Measurements from ENCODE around the gene PTPRM.

The PTPRM gene

GRCh38 chr18:8005870-8006569, 438.9 kb downstream of the PTPRM start:
- DNase-seq (ENCODE audit: low read depth), result no peak

GRCh38 chr18:8006979-8007378, 439.9 kb downstream of the PTPRM start:
- DNase-seq (ENCODE audit: low read depth), result no peak

GRCh38 chr18:8008033-8008432, 440.9 kb downstream of the PTPRM start:
- DNase-seq (ENCODE audit: low read depth), result no peak

GRCh38 chr18:8011361-8011760, 444.2 kb downstream of the PTPRM start:
- no peak for DNase-seq (ENCODE audit: low read depth)

- no peak for DNase-seq (ENCODE audit: low read depth)
These were observed 444.8 kb downstream of the PTPRM start for GRCh38 chr18:8011906-8012305.

- no peak for DNase-seq (ENCODE audit: low read depth)
These were observed 451.7 kb downstream of the PTPRM start for GRCh38 chr18:8018701-8019331.

GRCh38 chr18:8019600-8019999, 452.5 kb downstream of the PTPRM start:
- DNase-seq (ENCODE audit: low read depth), result no peak

- DNase-seq (ENCODE audit: low read depth), result no peak
These were observed 453.2 kb downstream of the PTPRM start for GRCh38 chr18:8020132-8020846.

- DNase-seq (ENCODE audit: low read depth), result no peak
These were observed 461.9 kb downstream of the PTPRM start for GRCh38 chr18:8029061-8029460.

- no peak for DNase-seq (ENCODE audit: low read depth)
These were observed 462.6 kb downstream of the PTPRM start for GRCh38 chr18:8029731-8030130.

- DNase-seq (ENCODE audit: low read depth), result no peak
These were observed 463.1 kb downstream of the PTPRM start for GRCh38 chr18:8030201-8030600.

GRCh38 chr18:8031496-8031895, 464.4 kb downstream of the PTPRM start:
- no peak for DNase-seq (ENCODE audit: low read depth)

GRCh38 chr18:8034674-8035073, 467.6 kb downstream of the PTPRM start:
- no peak for DNase-seq (ENCODE audit: low read depth)

- no peak for DNase-seq (ENCODE audit: low read depth)
These were observed 469.4 kb downstream of the PTPRM start for GRCh38 chr18:8036551-8036950.

- no peak for DNase-seq (ENCODE audit: low read depth)
These were observed 470.2 kb downstream of the PTPRM start for GRCh38 chr18:8037296-8037695.

GRCh38 chr18:8040021-8040420, 472.9 kb downstream of the PTPRM start:
- DNase-seq (ENCODE audit: low read depth), result no peak

- DNase-seq (ENCODE audit: low read depth), result no peak
These were observed 474.5 kb downstream of the PTPRM start for GRCh38 chr18:8041526-8042111.

GRCh38 chr18:8044004-8044403, 476.9 kb downstream of the PTPRM start:
- DNase-seq (ENCODE audit: low read depth), result no peak

GRCh38 chr18:8045160-8045883, 478.2 kb downstream of the PTPRM start:
- DNase-seq (ENCODE audit: low read depth), result peak; percentile 27

GRCh38 chr18:8045884-8046281, 478.8 kb downstream of the PTPRM start:
- peak; percentile 32 for DNase-seq (ENCODE audit: low read depth)

GRCh38 chr18:8046441-8046840, 479.3 kb downstream of the PTPRM start:
- no peak for DNase-seq (ENCODE audit: low read depth)

GRCh38 chr18:8049147-8049546, 482.0 kb downstream of the PTPRM start:
- DNase-seq (ENCODE audit: low read depth), result peak; percentile 12
